ENCODE data around the gene UBR3.

The UBR3 gene

GRCh38 chr2:170012773-170013172 lies 185.5 kb downstream of the UBR3 start:
- no peaks in the 10 kb centered on the region for H3K9me3 ChIP-seq (ENCODE audit: control insufficient read depth in 1 of 2, low read length in 2 of 2)
- H3K36me3 ChIP-seq (ENCODE audit: control insufficient read depth in 1 of 2, insufficient read depth in 2 of 2, low read length in 2 of 2): no peaks in the 10 kb centered on the region
- no peaks in the 10 kb centered on the region for H3K27me3 ChIP-seq (ENCODE audit: low read depth, low read length)
- no peak overlapping the region for H3K27ac ChIP-seq (ENCODE audit: low read length)
- H3K4me1 ChIP-seq (ENCODE audit: control insufficient read depth in 1 of 2, insufficient read depth in 2 of 2, low read length in 2 of 2): peaks cover 0 to 1% of the 10 kb centered on the region in 2 donors
- H3K4me3 ChIP-seq (ENCODE audit: low read depth in 1 of 2, low read length in 2 of 2): no peak overlapping the region

- Histone ChIP-seq H3K4me1 (ENCODE audit: control insufficient read depth in 1 of 2, insufficient read depth in 2 of 2, low read length in 2 of 2) (peaks cover 0 to 10% of the 10 kb centered on the region in 2 donors), H3K9me3 (ENCODE audit: control insufficient read depth in 1 of 2, low read length in 2 of 2) (no peaks in the 10 kb centered on the region), H3K4me3 (ENCODE audit: low read depth in 1 of 2, low read length in 2 of 2) (no peak overlapping the region), H3K36me3 (ENCODE audit: control insufficient read depth in 1 of 2, insufficient read depth in 2 of 2, low read length in 2 of 2) (no peaks in the 10 kb centered on the region), H3K27ac (ENCODE audit: low read length) (no peak overlapping the region), H3K27me3 (ENCODE audit: low read depth, low read length) (no peaks in the 10 kb centered on the region)
Observed at GRCh38 chr2:170013802-170014551, 186.7 kb downstream of the UBR3 start.

GRCh38 chr2:170014769-170015168 lies 187.5 kb downstream of the UBR3 start:
- no peak overlapping the region for H3K4me3 ChIP-seq (ENCODE audit: low read depth in 1 of 2, low read length in 2 of 2)
- no peaks in the 10 kb centered on the region for H3K9me3 ChIP-seq (ENCODE audit: control insufficient read depth in 1 of 2, low read length in 2 of 2)
- no peaks in the 10 kb centered on the region for H3K27me3 ChIP-seq (ENCODE audit: low read depth, low read length)
- H3K27ac ChIP-seq (ENCODE audit: low read length): no peak overlapping the region
- H3K36me3 ChIP-seq (ENCODE audit: control insufficient read depth in 1 of 2, insufficient read depth in 2 of 2, low read length in 2 of 2): no peaks in the 10 kb centered on the region
- H3K4me1 ChIP-seq (ENCODE audit: control insufficient read depth in 1 of 2, insufficient read depth in 2 of 2, low read length in 2 of 2): peaks cover 0 to 10% of the 10 kb centered on the region in 2 donors

- no peak overlapping the region for H3K4me3 ChIP-seq (ENCODE audit: low read depth in 1 of 2, low read length in 2 of 2)
- no peaks in the 10 kb centered on the region for H3K36me3 ChIP-seq (ENCODE audit: control insufficient read depth in 1 of 2, insufficient read depth in 2 of 2, low read length in 2 of 2)
- peaks cover 0 to 10% of the 10 kb centered on the region in 2 donors for H3K4me1 ChIP-seq (ENCODE audit: control insufficient read depth in 1 of 2, insufficient read depth in 2 of 2, low read length in 2 of 2)
- no peaks in the 10 kb centered on the region for H3K27me3 ChIP-seq (ENCODE audit: low read depth, low read length)
- no peak overlapping the region for H3K27ac ChIP-seq (ENCODE audit: low read length)
- no peaks in the 10 kb centered on the region for H3K9me3 ChIP-seq (ENCODE audit: control insufficient read depth in 1 of 2, low read length in 2 of 2)
Observed at GRCh38 chr2:170017860-170018532, 190.7 kb downstream of the UBR3 start.

- Histone ChIP-seq H3K36me3 (ENCODE audit: control insufficient read depth in 1 of 2, insufficient read depth in 2 of 2, low read length in 2 of 2) (no peaks in the 10 kb centered on the region), H3K4me3 (ENCODE audit: low read depth in 1 of 2, low read length in 2 of 2) (no peak overlapping the region), H3K27ac (ENCODE audit: low read length) (no peak overlapping the region), H3K9me3 (ENCODE audit: control insufficient read depth in 1 of 2, low read length in 2 of 2) (no peaks in the 10 kb centered on the region), H3K4me1 (ENCODE audit: control insufficient read depth in 1 of 2, insufficient read depth in 2 of 2, low read length in 2 of 2) (peaks cover 0 to 10% of the 10 kb centered on the region in 2 donors), H3K27me3 (ENCODE audit: low read depth, low read length) (no peaks in the 10 kb centered on the region)
Observed at GRCh38 chr2:170019060-170019805, 192.0 kb downstream of the UBR3 start.

GRCh38 chr2:170020777-170021176 lies 193.5 kb downstream of the UBR3 start:
- Histone ChIP-seq H3K36me3 (ENCODE audit: control insufficient read depth in 1 of 2, insufficient read depth in 2 of 2, low read length in 2 of 2) (no peaks in the 10 kb centered on the region), H3K4me1 (ENCODE audit: control insufficient read depth in 1 of 2, insufficient read depth in 2 of 2, low read length in 2 of 2) (peaks cover 0 to 10% of the 10 kb centered on the region in 2 donors), H3K4me3 (ENCODE audit: low read depth in 1 of 2, low read length in 2 of 2) (no peak overlapping the region), H3K27me3 (ENCODE audit: low read depth, low read length) (no peaks in the 10 kb centered on the region), H3K9me3 (ENCODE audit: control insufficient read depth in 1 of 2, low read length in 2 of 2) (no peaks in the 10 kb centered on the region), H3K27ac (ENCODE audit: low read length) (no peak overlapping the region)

- H3K4me3 ChIP-seq (ENCODE audit: low read depth in 1 of 2, low read length in 2 of 2): no peak overlapping the region
- no peaks in the 10 kb centered on the region for H3K9me3 ChIP-seq (ENCODE audit: control insufficient read depth in 1 of 2, low read length in 2 of 2)
- H3K4me1 ChIP-seq (ENCODE audit: control insufficient read depth in 1 of 2, insufficient read depth in 2 of 2, low read length in 2 of 2): peaks cover 0 to 9% of the 10 kb centered on the region in 2 donors
- no peak overlapping the region for H3K27ac ChIP-seq (ENCODE audit: low read length)
- no peaks in the 10 kb centered on the region for H3K36me3 ChIP-seq (ENCODE audit: control insufficient read depth in 1 of 2, insufficient read depth in 2 of 2, low read length in 2 of 2)
- H3K27me3 ChIP-seq (ENCODE audit: low read depth, low read length): no peaks in the 10 kb centered on the region
Observed at GRCh38 chr2:170022692-170023091, 195.4 kb downstream of the UBR3 start.

GRCh38 chr2:170024721-170025120 lies 197.5 kb downstream of the UBR3 start:
- no peaks in the 10 kb centered on the region for H3K9me3 ChIP-seq (ENCODE audit: control insufficient read depth in 1 of 2, low read length in 2 of 2)
- H3K4me1 ChIP-seq (ENCODE audit: control insufficient read depth in 1 of 2, insufficient read depth in 2 of 2, low read length in 2 of 2): no peaks in the 10 kb centered on the region
- peaks cover 3 to 4% of the 10 kb centered on the region in 2 donors for H3K36me3 ChIP-seq (ENCODE audit: control insufficient read depth in 1 of 2, insufficient read depth in 2 of 2, low read length in 2 of 2)
- H3K27ac ChIP-seq (ENCODE audit: low read length): no peak overlapping the region
- no peaks in the 10 kb centered on the region for H3K27me3 ChIP-seq (ENCODE audit: low read depth, low read length)
- H3K4me3 ChIP-seq (ENCODE audit: low read depth in 1 of 2, low read length in 2 of 2): no peak overlapping the region

GRCh38 chr2:170025223-170025622 lies 198.0 kb downstream of the UBR3 start:
- Histone ChIP-seq H3K36me3 (ENCODE audit: control insufficient read depth in 1 of 2, insufficient read depth in 2 of 2, low read length in 2 of 2) (peaks cover 4 to 8% of the 10 kb centered on the region in 2 donors), H3K4me1 (ENCODE audit: control insufficient read depth in 1 of 2, insufficient read depth in 2 of 2, low read length in 2 of 2) (no peaks in the 10 kb centered on the region), H3K27me3 (ENCODE audit: low read depth, low read length) (no peaks in the 10 kb centered on the region), H3K9me3 (ENCODE audit: control insufficient read depth in 1 of 2, low read length in 2 of 2) (no peaks in the 10 kb centered on the region), H3K27ac (ENCODE audit: low read length) (no peak overlapping the region), H3K4me3 (ENCODE audit: low read depth in 1 of 2, low read length in 2 of 2) (no peak overlapping the region)

- Histone ChIP-seq H3K27me3 (ENCODE audit: low read depth, low read length) (no peaks in the 10 kb centered on the region), H3K4me1 (ENCODE audit: control insufficient read depth in 1 of 2, insufficient read depth in 2 of 2, low read length in 2 of 2) (no peaks in the 10 kb centered on the region), H3K9me3 (ENCODE audit: control insufficient read depth in 1 of 2, low read length in 2 of 2) (no peaks in the 10 kb centered on the region)
Observed at GRCh38 chr2:170026361-170026760, 199.1 kb downstream of the UBR3 start.

GRCh38 chr2:170029551-170029950 lies 202.3 kb downstream of the UBR3 start:
- no peak overlapping the region for H3K27ac ChIP-seq (ENCODE audit: low read length)
- H3K9me3 ChIP-seq (ENCODE audit: control insufficient read depth in 1 of 2, low read length in 2 of 2): no peaks in the 10 kb centered on the region
- H3K4me3 ChIP-seq (ENCODE audit: low read depth in 1 of 2, low read length in 2 of 2): no peak overlapping the region
- H3K27me3 ChIP-seq (ENCODE audit: low read depth, low read length): no peaks in the 10 kb centered on the region
- H3K36me3 ChIP-seq (ENCODE audit: control insufficient read depth in 1 of 2, insufficient read depth in 2 of 2, low read length in 2 of 2): peaks cover 4 to 14% of the 10 kb centered on the region in 2 donors
- H3K4me1 ChIP-seq (ENCODE audit: control insufficient read depth in 1 of 2, insufficient read depth in 2 of 2, low read length in 2 of 2): no peaks in the 10 kb centered on the region

More at GRCh38 chr2:170026361-170026760, 199.1 kb downstream of the UBR3 start:
- Histone ChIP-seq H3K36me3 (ENCODE audit: control insufficient read depth in 1 of 2, insufficient read depth in 2 of 2, low read length in 2 of 2) (peaks cover 4 to 14% of the 10 kb centered on the region in 2 donors), H3K4me3 (ENCODE audit: low read depth in 1 of 2, low read length in 2 of 2) (no peak overlapping the region), H3K27ac (ENCODE audit: low read length) (no peak overlapping the region)

Data from muscle layer of duodenum (tissue), 2 donors.